Esophagus muscularis mucosa (tissue), 3 donors: Measurements from ENCODE around the gene MSANTD3.

Experiments
- POLR2A ChIP-seq: fragments of 450-650 bp; IDR thresholded peaks from one replicate; pipeline ENCODE4 v1.6.1; 2017; ENCODE audit warnings: antibody characterized with exemption, moderate library complexity, mild to moderate bottlenecking, low read depth
- TF ChIP-seq, protein P1 (sequence below), 3 experiments: fragments of 200-600 bp in 2 of 3; fragments of 450-650 bp in 1 of 3; sonication (generic) in 2 of 3; IDR thresholded peaks; one replicate each; pipeline ENCODE4 v1.5.1; 2017 to 2019; ENCODE audit warnings: antibody characterized with exemption in 3 of 3, mild to moderate bottlenecking in 2 of 3, moderate library complexity in 1 of 3

DNA sequence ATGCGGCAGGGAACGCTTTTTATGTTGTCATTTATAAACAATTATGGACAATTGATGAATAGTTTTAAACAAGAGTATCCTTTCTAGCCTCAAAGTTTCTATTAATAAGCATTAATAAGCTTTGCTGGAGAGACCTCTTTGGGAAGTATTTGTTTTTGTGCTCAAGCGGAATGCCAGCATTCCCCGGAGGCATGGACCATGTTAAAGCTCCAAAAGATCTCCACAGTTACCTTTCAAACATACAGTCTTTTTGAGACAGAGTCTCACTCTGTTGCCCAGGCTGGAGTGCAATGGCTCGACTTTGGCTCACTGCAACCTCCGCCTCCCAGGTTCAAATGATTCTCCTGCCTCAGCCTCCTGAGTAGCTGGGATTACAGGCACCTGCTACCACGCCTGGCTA is 9.6 kb downstream of the MSANTD3 start:
- TF ChIP-seq, protein P1, sequence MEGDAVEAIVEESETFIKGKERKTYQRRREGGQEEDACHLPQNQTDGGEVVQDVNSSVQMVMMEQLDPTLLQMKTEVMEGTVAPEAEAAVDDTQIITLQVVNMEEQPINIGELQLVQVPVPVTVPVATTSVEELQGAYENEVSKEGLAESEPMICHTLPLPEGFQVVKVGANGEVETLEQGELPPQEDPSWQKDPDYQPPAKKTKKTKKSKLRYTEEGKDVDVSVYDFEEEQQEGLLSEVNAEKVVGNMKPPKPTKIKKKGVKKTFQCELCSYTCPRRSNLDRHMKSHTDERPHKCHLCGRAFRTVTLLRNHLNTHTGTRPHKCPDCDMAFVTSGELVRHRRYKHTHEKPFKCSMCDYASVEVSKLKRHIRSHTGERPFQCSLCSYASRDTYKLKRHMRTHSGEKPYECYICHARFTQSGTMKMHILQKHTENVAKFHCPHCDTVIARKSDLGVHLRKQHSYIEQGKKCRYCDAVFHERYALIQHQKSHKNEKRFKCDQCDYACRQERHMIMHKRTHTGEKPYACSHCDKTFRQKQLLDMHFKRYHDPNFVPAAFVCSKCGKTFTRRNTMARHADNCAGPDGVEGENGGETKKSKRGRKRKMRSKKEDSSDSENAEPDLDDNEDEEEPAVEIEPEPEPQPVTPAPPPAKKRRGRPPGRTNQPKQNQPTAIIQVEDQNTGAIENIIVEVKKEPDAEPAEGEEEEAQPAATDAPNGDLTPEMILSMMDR (IDR thresholded peaks at IDR 0.05): no peak
- TF ChIP-seq POLR2A: no peak
